ENCODE results near the gene GDPD4. TPM values are rescaled to one million over a fixed set of nuclear protein-coding genes. Genes with fewer than 3 reads are reported as not detected.

Gene GDPD4
- total RNA-seq, 2 experiments from 2014 or later, result not detected

DNA sequence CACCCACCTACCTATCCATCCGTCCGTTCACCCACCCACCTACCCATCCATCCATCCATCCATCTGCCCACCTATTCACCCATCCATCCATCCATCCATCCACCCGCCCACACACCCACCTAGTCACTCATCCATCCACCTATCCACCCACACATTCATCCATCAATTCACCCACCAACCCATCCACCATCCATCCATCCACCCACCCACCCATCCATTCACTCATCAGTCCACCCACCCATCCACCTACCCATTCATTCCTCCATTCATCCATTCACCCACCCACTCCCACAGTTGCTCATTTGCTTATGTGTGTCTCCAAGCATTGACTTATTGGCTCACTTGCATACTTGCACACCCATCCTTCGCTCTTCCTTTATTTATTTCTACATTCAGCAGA lies 123.3 kb downstream of the GDPD4 start:
- Mint-ChIP-seq H3K4me1 (ENCODE audit: low read depth) (no peaks in the 10 kb centered on the region), H3K9me3 (no peaks in the 10 kb centered on the region), H3K4me3 (no peak overlapping the region), H3K27me3 (no peaks in the 10 kb centered on the region), H3K36me3 (ENCODE audit: low read depth) (no peaks in the 10 kb centered on the region), H3K27ac (no peak overlapping the region)
- ChIA-PET POLR2A (no interaction called here), CTCF (no interaction called here)
- no peak for ATAC-seq
- TF ChIP-seq, protein P1, sequence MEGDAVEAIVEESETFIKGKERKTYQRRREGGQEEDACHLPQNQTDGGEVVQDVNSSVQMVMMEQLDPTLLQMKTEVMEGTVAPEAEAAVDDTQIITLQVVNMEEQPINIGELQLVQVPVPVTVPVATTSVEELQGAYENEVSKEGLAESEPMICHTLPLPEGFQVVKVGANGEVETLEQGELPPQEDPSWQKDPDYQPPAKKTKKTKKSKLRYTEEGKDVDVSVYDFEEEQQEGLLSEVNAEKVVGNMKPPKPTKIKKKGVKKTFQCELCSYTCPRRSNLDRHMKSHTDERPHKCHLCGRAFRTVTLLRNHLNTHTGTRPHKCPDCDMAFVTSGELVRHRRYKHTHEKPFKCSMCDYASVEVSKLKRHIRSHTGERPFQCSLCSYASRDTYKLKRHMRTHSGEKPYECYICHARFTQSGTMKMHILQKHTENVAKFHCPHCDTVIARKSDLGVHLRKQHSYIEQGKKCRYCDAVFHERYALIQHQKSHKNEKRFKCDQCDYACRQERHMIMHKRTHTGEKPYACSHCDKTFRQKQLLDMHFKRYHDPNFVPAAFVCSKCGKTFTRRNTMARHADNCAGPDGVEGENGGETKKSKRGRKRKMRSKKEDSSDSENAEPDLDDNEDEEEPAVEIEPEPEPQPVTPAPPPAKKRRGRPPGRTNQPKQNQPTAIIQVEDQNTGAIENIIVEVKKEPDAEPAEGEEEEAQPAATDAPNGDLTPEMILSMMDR (IDR thresholded peaks at IDR 0.05), result no peak
- intact Hi-C loops (cut with micrococcal nuclease), result no loop called here
- DNase-seq, result no peak

DNA sequence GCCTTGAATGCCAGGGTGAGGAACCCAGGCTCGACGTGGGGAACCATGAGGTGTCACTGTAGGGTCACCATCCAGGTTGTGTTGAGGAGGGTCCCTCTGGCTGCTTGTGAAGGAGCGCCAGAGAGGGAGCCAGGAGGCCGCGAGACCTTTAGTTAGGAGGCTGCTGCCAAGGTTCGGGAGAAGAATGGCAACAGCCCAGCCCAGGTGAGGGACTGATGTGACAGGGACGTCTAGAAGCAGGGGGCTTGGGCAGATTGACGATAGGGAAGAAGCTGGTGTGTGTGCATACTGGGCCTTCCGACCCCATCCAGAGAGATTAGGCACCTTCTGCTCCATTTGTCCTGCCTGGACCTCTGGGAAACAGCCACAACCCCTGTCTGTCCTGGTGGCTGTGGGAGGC lies 124.5 kb downstream of the GDPD4 start:
- ChIA-PET CTCF (interaction anchor here (1.7 kb wide), 1 partner anchor 50 kb away, joined by 7 read pairs; no protein-coding TSS in a partner anchor), POLR2A (no interaction called here)
- no peaks in the 10 kb centered on the region for H3K36me3 Mint-ChIP-seq (ENCODE audit: low read depth)
- no peak overlapping the region for H3K4me3 Mint-ChIP-seq
- no peaks in the 10 kb centered on the region for H3K27me3 Mint-ChIP-seq
- ATAC-seq (no peak), DNase-seq (no peak)
- no peaks in the 10 kb centered on the region for H3K4me1 Mint-ChIP-seq (ENCODE audit: low read depth)
- H3K27ac Mint-ChIP-seq, result no peak overlapping the region
- intact Hi-C loops (cut with micrococcal nuclease), result no loop called here
- no peaks in the 10 kb centered on the region for H3K9me3 Mint-ChIP-seq
- TF ChIP-seq, protein P1 (IDR thresholded peaks at IDR 0.05), result no peak

DNA sequence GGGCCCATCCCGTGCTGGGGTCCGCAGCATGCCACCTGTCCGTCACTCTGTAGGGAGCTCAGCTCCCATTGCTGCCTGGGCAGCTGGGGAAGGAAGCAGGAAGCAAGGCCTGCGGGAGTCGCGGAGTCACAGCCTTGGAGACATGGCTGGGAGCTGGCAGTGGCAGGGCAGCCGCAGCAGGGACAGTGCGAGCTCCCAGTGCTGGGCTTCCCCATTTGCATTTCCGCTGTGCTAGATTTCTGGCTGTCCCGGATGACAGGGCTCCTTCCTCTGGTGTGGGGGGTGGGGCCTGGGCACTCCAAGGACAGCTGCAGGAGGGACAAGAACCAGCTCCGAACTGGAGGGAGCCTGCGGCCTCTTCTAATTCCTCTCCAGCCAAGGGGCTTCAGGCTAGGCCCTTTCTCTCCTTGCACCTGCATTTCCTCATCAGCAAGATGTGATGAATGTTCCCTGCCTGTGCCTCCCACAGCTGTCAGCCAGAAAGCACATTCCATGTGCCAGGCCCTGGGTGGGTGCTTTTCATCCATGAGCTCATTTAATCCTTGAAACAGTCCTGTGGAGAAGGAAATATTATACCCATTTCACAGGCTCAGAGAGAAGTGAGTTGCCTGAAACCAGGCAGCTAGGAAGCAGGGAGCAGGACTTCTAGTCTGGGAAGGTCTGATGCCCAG lies 125.5 kb downstream of the GDPD4 start:
- Mint-ChIP-seq H3K9me3 (no peaks in the 10 kb centered on the region), H3K4me3 (no peak overlapping the region), H3K27me3 (no peaks in the 10 kb centered on the region), H3K27ac (no peak overlapping the region), H3K4me1 (ENCODE audit: low read depth) (no peaks in the 10 kb centered on the region), H3K36me3 (ENCODE audit: low read depth) (no peaks in the 10 kb centered on the region)
- intact Hi-C loops (cut with micrococcal nuclease), result no loop called here
- TF ChIP-seq, protein P1 (IDR thresholded peaks at IDR 0.05), result no peak
- ChIA-PET CTCF (interaction anchor here (1.7 kb wide), 1 partner anchor 49 kb away, joined by 7 read pairs; no protein-coding TSS in a partner anchor), POLR2A (no interaction called here)
- DNase-seq (no peak), ATAC-seq (no peak)

DNA sequence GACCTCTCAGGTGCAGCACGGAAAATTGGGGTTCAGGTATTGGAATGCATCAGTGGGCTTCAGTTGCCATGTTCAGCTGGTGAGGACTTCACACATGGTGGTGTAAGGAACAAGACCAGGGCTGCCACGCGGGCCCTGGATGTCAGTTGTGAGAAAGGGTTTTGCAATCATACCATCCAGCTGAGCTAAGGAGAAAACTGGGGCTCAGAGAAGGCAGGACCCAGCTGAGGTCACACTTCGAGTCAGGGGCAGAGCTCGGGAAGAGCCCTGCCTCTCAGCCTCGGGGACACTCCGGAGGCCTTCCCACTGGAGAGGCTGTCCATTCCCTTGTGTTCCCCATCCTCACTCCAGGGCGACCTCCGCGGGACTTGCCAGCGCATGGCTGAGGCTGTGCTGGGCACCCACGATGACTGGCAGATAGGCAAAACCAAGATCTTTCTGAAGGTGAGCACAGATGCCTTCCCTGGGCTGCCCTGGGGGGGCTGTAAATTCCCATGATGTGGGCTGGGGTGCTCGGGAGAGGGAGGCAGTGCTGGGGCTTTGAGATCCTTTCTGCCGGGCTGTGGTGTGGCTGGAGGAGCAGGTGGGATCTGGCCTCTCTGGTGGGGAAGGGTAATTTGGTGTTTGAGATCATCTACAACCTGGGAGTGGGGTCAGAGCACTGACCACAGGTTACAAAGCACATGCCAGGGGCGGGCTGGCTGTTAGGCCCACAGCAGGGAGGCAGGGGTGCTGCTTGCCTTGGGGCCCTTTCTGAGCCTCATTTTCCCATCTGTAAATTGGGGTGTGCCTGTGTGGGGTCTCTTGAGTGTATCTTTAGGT lies 126.3 kb downstream of the GDPD4 start:
- Mint-ChIP-seq H3K4me3 (no peak overlapping the region), H3K36me3 (ENCODE audit: low read depth) (no peaks in the 10 kb centered on the region), H3K27me3 (no peaks in the 10 kb centered on the region), H3K9me3 (no peaks in the 10 kb centered on the region), H3K27ac (no peak overlapping the region), H3K4me1 (ENCODE audit: low read depth) (no peaks in the 10 kb centered on the region)
- intact Hi-C loops (cut with micrococcal nuclease), result no loop called here
- ChIA-PET CTCF (interaction anchor here (1.5 kb wide), 1 partner anchor 12 kb away, joined by 5 read pairs; no protein-coding TSS in a partner anchor), POLR2A (no interaction called here)
- TF ChIP-seq, protein P1 (IDR thresholded peaks at IDR 0.05), result no peak
- DNase-seq, result no peak
- no peak for ATAC-seq

DNA sequence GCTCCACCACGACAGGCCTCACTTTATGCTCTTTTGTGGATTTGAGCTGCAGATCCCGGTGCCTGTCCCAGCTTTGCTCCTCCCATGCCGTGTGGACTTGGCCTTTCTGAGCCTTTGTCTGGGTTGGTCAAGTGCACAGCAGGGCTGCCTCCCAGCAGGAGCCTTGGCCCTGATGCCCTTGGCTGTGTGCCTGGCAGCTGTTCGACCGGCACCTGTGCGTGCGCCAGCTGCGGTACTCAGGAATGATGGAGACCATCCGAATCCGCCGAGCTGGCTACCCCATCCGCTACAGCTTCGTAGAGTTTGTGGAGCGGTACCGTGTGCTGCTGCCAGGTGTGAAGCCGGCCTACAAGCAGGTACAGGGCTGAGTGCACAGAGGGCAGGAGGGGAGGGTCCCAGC lies 126.9 kb downstream of the GDPD4 start:
- no peak overlapping the region for H3K4me3 Mint-ChIP-seq
- ATAC-seq (no peak), DNase-seq (no peak)
- H3K4me1 Mint-ChIP-seq (ENCODE audit: low read depth), result no peaks in the 10 kb centered on the region
- no peak overlapping the region for H3K27ac Mint-ChIP-seq
- H3K9me3 Mint-ChIP-seq, result no peaks in the 10 kb centered on the region
- H3K27me3 Mint-ChIP-seq, result no peaks in the 10 kb centered on the region
- intact Hi-C loops (cut with micrococcal nuclease), result no loop called here
- TF ChIP-seq, protein P1 (IDR thresholded peaks at IDR 0.05), result no peak
- CTCF ChIA-PET, result interaction anchor here (1.5 kb wide), 1 partner anchor 13 kb away, joined by 5 read pairs; no protein-coding TSS in a partner anchor
- POLR2A ChIA-PET, result no interaction called here
- H3K36me3 Mint-ChIP-seq (ENCODE audit: low read depth), result no peaks in the 10 kb centered on the region
